GM18909 (cell line): ENCODE data around the gene EGFL7.

Experiments used
- ATAC-seq: cut with Tn5 transposase; IDR thresholded peaks from one replicate; pipeline ENCODE4 v1.9.1; 2021; ENCODE audit warnings: mild to moderate bottlenecking; ENCODE audit not compliant: unreplicated experiment, poor library complexity

Gene EGFL7

DNA sequence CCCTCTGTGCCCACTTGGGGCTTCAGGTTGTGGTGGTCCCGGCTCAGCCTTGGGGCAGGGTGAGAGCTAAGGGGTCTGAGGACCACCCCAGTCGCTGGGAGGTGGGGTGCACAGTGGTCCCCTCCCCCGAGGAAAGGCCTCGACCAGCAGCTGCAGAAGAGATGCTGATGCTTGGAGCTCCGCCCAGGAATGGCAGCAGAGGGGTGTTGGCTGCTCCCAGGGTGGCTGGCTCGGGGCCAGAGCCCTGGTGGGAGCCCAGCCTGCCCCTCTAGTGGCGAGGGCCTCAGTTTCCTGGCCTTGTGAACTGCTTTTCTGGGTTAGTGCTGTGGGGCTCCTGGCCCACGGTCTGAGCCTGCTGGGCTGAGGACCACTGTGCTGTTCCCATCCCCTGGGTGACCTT lies 50.8 kb downstream of the EGFL7 start:
- ATAC-seq, result no peak

DNA sequence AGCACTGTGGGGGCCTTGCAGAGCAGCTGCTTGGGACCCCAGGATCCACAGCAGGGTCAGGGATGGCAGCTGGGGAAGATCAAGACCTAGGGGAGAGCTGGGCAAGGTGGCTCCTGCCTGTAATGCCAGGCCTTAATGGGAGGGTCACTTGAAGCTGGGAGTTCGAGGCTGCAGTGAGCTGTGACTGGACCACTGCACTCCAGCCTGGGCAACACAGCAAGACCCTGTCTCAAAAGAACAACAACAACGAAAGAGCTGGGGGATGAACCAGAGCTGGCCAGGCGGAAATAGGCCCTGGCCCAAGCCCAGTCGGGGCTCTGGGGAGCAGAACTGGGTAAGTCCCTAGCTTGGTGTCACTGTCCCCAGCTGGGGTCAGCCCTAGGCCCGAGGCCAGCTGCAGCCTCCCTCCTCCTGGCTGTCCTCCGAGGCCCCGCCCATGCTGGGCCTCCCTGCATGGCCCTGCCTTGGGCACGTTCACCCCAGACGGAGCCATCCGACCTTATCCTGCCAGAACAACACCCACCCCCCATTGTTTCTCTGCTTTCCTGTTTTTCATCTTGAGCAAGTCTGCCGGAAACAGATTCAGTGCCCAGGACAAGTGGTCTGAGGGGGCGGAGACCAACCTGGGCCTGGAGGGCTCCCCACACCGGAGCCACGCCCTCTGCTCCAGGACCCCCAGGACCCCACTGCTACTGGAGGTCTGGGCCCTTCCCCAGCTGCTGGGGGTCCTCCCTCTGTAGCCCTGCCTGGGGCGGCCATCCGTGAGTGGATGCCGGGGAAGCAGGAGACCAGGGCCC lies 51.6 kb downstream of the EGFL7 start:
- ATAC-seq, result no peak

DNA sequence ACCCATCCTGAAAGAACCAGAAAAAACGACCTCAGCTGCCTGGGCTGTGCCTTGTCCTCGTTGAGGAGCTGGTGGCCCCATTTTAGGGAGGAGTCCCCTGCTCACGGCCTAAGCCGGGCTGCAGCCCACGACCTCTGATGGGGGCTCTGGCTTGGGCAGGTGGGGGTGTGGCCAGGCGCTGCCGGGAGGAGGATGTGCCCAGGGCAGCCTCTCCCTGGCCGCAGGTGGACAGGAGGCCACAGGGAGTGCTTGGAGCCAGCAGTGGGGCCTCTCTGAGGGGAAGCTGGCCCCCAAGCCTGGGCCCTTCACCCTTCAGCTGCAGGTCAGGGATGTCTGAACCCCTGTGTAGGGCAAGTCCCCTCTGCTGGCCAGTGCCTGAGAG lies 52.2 kb downstream of the EGFL7 start:
- ATAC-seq, result no peak

DNA sequence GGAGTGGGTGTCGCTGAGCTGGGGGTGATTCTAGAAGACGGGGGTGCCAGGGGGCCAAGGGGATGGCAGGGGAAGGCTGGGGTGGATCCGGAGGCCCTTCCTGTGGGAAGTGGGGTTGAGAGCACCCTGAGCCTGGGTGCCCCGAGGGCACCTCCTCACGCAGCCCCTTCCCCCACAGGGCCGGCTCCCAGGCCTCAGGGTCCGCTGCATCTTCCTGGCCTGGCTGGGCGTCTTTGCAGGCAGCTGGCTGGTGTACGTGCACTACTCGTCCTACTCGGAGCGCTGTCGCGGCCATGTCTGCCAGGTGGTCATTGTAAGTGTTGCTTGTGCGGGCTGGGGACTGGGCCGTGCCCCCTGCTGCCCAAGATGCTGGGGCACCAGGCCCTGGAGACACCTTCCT lies 54.7 kb downstream of the EGFL7 start:
- no peak for ATAC-seq

DNA sequence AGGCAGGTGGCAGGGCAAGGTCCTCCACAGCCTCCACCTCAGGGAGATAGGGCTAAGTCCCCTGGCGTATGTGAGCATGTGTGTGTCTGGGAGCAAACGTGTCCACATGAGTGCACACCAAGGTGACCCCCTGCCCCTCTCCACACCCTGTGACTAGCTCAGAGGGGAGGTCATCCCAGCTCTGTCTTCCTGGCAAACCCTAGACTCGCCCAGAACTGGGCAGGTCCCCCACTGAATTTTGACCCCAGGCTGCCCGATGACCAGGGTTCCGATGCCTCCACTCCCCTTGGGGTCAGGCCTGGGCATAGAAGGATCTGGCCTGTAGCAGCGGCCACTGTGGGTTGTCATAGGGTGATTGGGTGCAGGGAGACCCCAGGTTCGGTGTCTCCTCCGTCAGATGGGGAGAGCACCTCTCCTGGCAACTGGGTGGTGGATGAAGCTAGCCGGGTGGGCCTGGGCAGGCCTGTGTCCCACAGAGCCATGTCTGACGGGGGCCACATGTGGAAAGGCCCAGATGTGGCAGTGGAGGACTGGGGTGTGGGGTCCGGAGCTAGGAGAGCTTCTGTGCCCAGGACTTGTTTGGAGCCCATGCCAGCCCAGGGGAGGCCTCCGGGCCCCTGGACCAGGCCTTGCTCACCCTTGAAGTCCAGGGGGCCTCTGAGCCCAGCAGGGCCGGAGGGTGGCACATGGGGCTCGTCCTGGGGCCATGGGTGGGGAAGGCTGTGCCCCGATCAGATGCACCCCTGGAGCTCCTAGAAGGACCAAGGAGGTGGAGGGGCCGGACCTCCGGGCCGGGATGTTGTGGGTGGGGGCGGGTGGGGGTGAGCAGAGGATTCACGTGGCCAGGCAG lies 55.9 kb downstream of the EGFL7 start:
- ATAC-seq, result no peak

DNA sequence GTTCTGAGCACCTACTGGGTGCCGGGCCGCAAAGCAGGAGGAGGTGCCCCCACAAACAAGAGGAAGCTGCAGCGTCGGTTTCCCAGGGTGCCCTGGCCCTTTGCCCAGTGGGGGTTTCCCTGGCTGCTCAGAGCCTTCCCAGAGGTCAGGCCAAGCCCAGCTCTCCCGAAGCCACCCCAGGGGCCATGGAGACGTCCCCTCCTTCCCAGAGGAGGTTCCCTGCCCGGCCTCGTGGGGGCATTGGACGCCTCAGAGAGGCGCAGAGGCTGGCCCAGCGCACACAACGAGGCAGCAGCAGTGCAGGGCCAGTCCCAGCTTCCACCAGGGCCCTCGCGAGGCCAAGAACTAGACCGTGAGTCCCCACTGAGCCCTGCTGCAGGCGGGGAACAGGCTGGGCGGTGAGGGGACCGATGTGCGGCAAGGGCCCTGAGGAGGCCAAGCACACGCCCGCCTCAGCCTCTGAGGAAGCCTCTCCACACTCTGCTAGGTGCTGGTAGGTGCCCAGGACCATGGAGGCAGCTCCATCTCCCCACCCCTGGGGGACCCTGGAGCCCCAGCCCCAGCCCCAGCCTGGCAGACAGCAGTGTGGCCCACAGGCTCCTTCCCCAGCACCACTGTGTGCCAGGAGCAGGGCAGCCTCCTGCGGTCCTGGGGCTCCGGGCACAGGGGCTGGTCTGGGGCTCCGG lies 56.6 kb downstream of the EGFL7 start:
- no peak for ATAC-seq

DNA sequence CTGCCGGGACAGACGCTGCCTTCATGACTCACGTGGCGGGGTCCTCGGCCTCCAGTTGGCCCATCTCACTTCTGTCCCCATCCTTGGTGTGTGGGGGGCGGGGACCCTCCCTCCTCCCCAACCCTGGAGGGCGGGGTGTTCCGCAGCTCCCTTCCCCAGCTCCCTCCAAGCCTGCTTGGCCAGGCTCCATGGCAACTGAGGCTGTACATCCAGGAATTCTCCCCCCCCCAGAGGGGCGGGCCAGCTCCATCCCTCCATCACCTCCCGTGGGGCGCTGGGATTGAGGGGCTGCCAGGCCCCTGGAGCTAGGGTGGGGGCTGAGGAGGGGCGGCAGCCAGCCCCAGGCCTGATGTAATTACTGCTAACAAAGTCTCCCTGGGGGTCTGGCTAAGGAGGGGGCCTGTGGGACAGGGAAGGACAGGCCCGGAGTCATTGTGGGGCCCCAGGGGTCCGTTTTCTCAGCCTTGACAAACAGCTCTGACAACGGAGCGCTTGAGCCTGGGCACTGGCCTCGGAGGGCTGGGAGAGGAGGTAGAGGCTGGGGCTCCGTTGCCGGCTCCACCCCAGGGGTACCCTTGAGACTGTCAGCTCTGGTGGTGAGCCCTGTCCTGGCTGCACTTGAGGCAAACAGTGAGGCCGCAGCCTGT lies 57.7 kb downstream of the EGFL7 start:
- ATAC-seq, result no peak

DNA sequence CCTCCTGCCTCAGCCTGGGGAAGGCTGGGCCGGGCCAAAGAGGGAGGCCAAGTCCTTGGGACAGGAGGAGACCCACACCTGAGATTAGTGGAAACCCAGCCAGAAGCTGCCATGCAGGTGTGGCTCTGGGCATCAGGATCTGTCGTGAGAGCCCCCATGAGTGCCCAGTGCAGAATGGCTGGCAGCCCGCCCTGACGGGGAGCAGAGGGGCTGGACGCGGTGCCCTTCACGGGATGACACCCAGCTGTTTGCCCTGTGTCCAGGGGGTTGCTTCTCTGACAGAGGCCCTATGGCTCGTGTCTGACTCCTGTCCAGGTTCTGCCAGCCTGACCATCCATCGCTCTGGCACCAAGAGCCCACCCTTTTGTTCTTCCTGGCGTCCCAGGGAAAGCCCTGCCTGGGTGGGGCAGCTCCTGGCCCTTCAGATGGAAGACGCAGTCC lies 58.2 kb downstream of the EGFL7 start:
- ATAC-seq, result no peak

DNA sequence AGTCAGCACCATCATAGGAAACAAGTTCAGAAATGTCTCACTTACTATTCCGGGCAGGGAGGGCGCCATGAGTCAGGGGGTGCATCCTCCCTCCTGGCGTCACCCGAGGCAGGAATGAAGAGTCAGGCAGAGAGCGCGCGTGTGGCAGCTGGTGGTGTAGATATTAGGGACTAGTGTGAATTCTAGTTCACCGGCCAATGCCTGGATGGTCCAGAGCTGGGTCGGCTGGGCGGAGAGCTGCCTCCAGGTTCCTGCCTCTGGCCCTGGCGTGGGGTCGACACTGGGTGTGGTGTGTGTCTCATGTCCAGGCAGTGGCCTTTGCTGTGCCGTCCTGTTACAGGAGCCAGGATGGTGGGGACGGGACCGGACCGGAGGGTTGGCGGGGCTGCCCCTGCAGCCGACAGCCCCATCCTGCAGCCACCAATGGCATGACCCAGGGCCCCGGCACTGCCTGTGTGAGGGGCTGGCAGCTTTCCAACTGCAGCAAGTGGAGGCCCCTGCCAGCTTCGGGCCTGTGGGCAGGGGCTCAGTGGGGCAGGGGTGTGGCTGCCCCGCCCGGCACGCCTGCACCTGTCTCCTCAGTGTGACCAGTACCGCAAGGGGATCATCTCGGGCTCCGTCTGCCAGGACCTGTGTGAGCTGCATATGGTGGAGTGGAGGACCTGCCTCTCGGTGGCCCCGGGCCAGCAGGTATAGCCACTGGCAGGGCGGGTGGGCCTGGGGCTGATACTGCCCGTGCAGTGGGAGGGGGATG lies 58.8 kb downstream of the EGFL7 start:
- no peak for ATAC-seq
